Ascending aorta (tissue), 2 donors: Measurements from ENCODE around the gene RUNX1. TPM values are rescaled to one million over a fixed set of nuclear protein-coding genes. Genes with fewer than 3 reads are reported as not detected.

Experiments
- DNase-seq, 2 donors: peaks; one replicate each; pipeline ENCODE4 v3.0.0-alpha.2; 2019; ENCODE audit warnings: low spot score in 2 of 2
- H3K27ac ChIP-seq, 2 donors: fragments of 200-600 bp; sonication (generic); one replicate each; pipeline ENCODE4 v1.5.1; 2016 to 2017; ENCODE audit warnings: mild to moderate bottlenecking in 1 of 2
- H3K27me3 ChIP-seq: fragments of 200-600 bp; sonication (generic); one replicate; pipeline ENCODE4 v1.5.1; 2017
- H3K36me3 ChIP-seq, 2 donors: fragments of 200-600 bp; sonication (generic); one replicate each; pipeline ENCODE4 v1.5.1; 2016
- H3K4me1 ChIP-seq, 2 donors: fragments of 200-600 bp; sonication (generic); one replicate each; pipeline ENCODE4 v1.5.1; 2016 to 2017; ENCODE audit warnings: mild to moderate bottlenecking in 1 of 2
- H3K4me3 ChIP-seq, 2 donors: fragments of 200-600 bp; sonication (generic); one replicate each; pipeline ENCODE4 v1.5.1; 2016 to 2017; ENCODE audit warnings: mild to moderate bottlenecking in 1 of 2
- H3K9me3 ChIP-seq, 2 donors: fragments of 200-600 bp; sonication (generic); one replicate each; pipeline ENCODE4 v1.5.1; 2016
- CTCF ChIP-seq, 3 experiments: fragments of 200-600 bp in 2 of 3; fragments of 450-650 bp in 1 of 3; sonication (generic) in 2 of 3; IDR thresholded peaks; one replicate each; pipeline ENCODE4 v1.5.1; 2016 to 2019; ENCODE audit warnings: antibody characterized with exemption in 3 of 3, mild to moderate bottlenecking in 1 of 3, moderate library complexity in 1 of 3
- intact Hi-C: fragments of 100-400 bp; cut with DNase I; formaldehyde crosslinking; loops from one replicate; pipeline ENCODE4 v1.15.1; 2023
- total RNA-seq: library from RNA; depleted of rRNA; stranded (reverse); fragments of >200 nt; gene quantifications from one replicate; pipeline ENCODE4 v1.1.0, GENCODE V29; 2016

Gene RUNX1
- total RNA-seq, 1 donor from 2014 or later: 16.3 TPM

- intact Hi-C loops: no loop called here
- Histone ChIP-seq H3K4me3 (no peak overlapping the region), H3K27ac (no peak overlapping the region), H3K36me3 (no peaks in the 10 kb centered on the region), H3K4me1 (no peaks in the 10 kb centered on the region), H3K9me3 (no peaks in the 10 kb centered on the region), H3K27me3 (no peaks in the 10 kb centered on the region)
- TF ChIP-seq CTCF (IDR thresholded peaks at IDR 0.05): no peak
- no peak for DNase-seq
Observed at GRCh38 chr21:34782506-34783360, 266.4 kb downstream of the RUNX1 start.

GRCh38 chr21:34781526-34781925 is 267.6 kb downstream of the RUNX1 start:
- intact Hi-C loops: no loop called here
- Histone ChIP-seq H3K4me3 (no peak overlapping the region), H3K27ac (no peak overlapping the region), H3K27me3 (no peaks in the 10 kb centered on the region), H3K36me3 (no peaks in the 10 kb centered on the region), H3K9me3 (no peaks in the 10 kb centered on the region), H3K4me1 (no peaks in the 10 kb centered on the region)
- TF ChIP-seq CTCF (IDR thresholded peaks at IDR 0.05): no peak
- DNase-seq: no peak

- no peaks in the 10 kb centered on the region for H3K4me1 ChIP-seq
- H3K36me3 ChIP-seq: no peaks in the 10 kb centered on the region
- DNase-seq: no peak
- H3K27ac ChIP-seq: no peak overlapping the region
- no peaks in the 10 kb centered on the region for H3K27me3 ChIP-seq
- no peaks in the 10 kb centered on the region for H3K9me3 ChIP-seq
- TF ChIP-seq CTCF (IDR thresholded peaks at IDR 0.05): no peak
- intact Hi-C loops: no loop called here
- no peak overlapping the region for H3K4me3 ChIP-seq
Observed at GRCh38 chr21:34779860-34780259, 269.2 kb downstream of the RUNX1 start.

- Histone ChIP-seq H3K9me3 (no peaks in the 10 kb centered on the region), H3K27ac (no peak overlapping the region), H3K4me3 (no peak overlapping the region), H3K27me3 (no peaks in the 10 kb centered on the region), H3K4me1 (no peaks in the 10 kb centered on the region), H3K36me3 (no peaks in the 10 kb centered on the region)
- TF ChIP-seq CTCF (IDR thresholded peaks at IDR 0.05): no peak
- intact Hi-C loops: no loop called here
- peak in 1 of 2 donors; percentile 5 for DNase-seq
Observed at GRCh38 chr21:34775793-34776192, 273.3 kb downstream of the RUNX1 start.

- intact Hi-C loops: no loop called here
- H3K27ac ChIP-seq: no peak overlapping the region
- no peak for DNase-seq
- H3K9me3 ChIP-seq: no peaks in the 10 kb centered on the region
- no peak overlapping the region for H3K4me3 ChIP-seq
- H3K27me3 ChIP-seq: no peaks in the 10 kb centered on the region
- H3K36me3 ChIP-seq: no peaks in the 10 kb centered on the region
- no peaks in the 10 kb centered on the region for H3K4me1 ChIP-seq
- no peak for TF ChIP-seq CTCF (IDR thresholded peaks at IDR 0.05)
Observed at GRCh38 chr21:34774750-34775149, 274.4 kb downstream of the RUNX1 start.
